ENCODE measurements around the gene SMYD3.

Gene SMYD3

DNA sequence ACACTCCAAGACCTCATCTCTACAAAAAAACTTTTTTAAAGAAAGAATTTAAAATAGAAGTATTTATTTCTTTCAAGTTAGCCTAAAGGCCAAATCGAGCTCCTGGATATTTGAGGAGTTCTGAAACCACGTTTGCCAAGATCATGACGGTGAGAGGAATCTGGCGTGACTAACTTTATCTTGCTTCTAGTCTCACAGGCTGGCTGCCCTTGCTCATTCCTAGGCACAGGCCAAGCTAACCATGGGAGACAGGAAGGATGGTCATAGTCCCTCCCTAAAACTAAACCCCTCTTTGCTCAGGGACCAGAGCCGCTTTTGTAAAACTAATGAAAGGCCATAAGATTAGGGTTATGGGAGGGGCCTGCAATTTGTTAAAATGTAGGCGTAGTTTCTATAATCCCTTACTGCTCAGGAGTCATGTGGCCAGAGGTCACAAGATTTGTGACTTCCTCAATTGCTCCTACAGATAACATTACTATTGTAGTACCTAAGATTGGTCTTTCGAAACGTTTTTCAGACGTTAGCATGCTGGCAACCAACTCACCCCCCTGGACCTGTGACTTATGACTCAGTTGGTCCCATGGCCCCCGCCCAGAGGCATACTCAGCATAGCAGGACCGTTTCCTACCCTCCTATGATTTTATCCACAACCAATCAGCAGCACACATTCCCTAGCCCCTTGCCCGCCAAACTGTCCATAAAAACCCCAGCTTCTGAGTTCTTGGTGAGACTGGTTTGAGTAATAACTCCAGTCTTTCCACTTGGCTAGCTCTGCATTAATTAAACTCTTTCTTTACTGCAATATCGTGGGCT, 425.0 kb downstream of the SMYD3 start:
- Histone ChIP-seq H3K27ac (no peak overlapping the region), H3K36me3 (replicated peaks) (no peaks in the 10 kb centered on the region), H3K4me3 (ENCODE audit: low read depth, low read length) (no peak overlapping the region), H3K27me3 (replicated peaks) (no peaks in the 10 kb centered on the region)
- in situ Hi-C loops (cut with HindIII; ENCODE audit: low pct_ligation_motif_present, low sequenced_read_pairs) = no loop called here
- TF ChIP-seq, protein P1, sequence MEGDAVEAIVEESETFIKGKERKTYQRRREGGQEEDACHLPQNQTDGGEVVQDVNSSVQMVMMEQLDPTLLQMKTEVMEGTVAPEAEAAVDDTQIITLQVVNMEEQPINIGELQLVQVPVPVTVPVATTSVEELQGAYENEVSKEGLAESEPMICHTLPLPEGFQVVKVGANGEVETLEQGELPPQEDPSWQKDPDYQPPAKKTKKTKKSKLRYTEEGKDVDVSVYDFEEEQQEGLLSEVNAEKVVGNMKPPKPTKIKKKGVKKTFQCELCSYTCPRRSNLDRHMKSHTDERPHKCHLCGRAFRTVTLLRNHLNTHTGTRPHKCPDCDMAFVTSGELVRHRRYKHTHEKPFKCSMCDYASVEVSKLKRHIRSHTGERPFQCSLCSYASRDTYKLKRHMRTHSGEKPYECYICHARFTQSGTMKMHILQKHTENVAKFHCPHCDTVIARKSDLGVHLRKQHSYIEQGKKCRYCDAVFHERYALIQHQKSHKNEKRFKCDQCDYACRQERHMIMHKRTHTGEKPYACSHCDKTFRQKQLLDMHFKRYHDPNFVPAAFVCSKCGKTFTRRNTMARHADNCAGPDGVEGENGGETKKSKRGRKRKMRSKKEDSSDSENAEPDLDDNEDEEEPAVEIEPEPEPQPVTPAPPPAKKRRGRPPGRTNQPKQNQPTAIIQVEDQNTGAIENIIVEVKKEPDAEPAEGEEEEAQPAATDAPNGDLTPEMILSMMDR (IDR thresholded peaks at IDR 0.05; ENCODE audit: low read depth, low read length, missing control alignments) = no peak
- DNase-seq = no peak

DNA sequence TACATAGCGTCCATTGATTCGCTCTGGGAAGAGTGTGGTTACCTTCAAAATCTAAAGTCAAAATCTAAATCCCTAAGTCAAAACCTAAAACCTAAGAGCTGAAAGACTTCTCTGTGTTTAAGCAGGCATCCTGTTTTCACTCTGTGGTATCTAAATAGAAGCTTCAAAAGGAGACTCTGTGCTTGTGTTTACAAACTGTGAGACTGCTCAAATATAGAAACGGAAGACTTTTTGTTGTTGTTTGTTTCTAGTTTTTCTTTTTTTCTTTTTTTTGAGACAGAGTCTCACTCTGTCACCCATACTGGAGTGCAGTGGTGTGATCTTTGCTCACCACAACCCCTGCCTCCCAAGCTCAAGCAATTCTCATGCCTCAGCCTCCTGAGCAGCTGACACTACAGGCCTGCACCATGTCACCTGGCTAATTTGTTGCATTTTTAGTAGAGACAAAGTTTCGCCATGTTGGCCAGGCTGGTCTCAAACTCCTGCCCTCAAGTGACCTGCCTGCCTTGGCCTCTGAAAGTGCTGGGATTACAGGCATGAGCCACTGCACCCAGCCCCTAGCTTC, 425.9 kb downstream of the SMYD3 start:
- Histone ChIP-seq H3K4me3 (ENCODE audit: low read depth, low read length) (no peak overlapping the region), H3K27ac (no peak overlapping the region), H3K36me3 (replicated peaks) (no peaks in the 10 kb centered on the region), H3K27me3 (replicated peaks) (no peaks in the 10 kb centered on the region)
- in situ Hi-C loops (cut with HindIII; ENCODE audit: low pct_ligation_motif_present, low sequenced_read_pairs) = no loop called here
- TF ChIP-seq, protein P1 (IDR thresholded peaks at IDR 0.05; ENCODE audit: low read depth, low read length, missing control alignments) = no peak
- DNase-seq = no peak

DNA sequence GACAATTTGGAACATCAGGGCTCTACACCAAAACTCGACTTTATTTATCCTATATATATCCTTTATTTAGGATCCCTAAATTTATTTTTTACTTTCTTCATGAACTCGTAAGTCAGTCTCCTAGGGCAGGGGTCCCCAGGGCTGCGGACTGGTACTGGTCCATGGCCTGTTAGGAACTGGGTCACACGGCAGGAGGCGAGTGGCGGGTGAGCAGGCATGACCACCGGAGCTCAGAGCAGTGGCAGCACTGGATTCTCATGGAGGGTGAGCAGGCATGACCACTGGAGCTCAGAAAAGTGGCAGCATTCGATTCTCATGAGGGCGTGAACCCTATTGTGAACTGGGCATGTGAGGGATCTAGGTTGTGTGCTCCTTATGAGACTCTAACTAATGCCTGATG, 427.0 kb downstream of the SMYD3 start:
- Histone ChIP-seq H3K36me3 (replicated peaks) (no peaks in the 10 kb centered on the region), H3K4me3 (ENCODE audit: low read depth, low read length) (no peak overlapping the region), H3K27ac (no peak overlapping the region), H3K27me3 (replicated peaks) (no peaks in the 10 kb centered on the region)
- in situ Hi-C loops (cut with HindIII; ENCODE audit: low pct_ligation_motif_present, low sequenced_read_pairs) = no loop called here
- no peak for DNase-seq
- TF ChIP-seq, protein P1 (IDR thresholded peaks at IDR 0.05; ENCODE audit: low read depth, low read length, missing control alignments) = no peak

DNA sequence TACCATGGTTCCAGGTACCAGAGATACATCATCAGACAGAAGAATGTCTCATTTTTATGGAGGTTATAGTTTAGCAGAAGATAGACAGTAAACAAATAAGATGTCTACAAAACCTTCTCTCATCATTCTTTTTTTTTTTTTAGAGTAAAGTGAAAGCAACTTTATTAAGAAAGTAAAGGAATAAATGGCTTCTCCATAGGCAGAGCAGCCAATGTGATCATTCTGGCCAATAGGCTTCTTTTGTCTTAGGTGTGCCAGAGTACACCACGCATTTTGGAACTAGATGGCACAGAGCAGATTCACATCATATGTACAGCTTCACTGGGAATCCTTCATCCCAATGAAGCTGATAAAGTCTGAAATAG, 428.2 kb downstream of the SMYD3 start:
- H3K27ac ChIP-seq = no peak overlapping the region
- H3K4me3 ChIP-seq (ENCODE audit: low read depth, low read length) = no peak overlapping the region
- no peak for DNase-seq
- in situ Hi-C loops (cut with HindIII; ENCODE audit: low pct_ligation_motif_present, low sequenced_read_pairs) = no loop called here
- H3K36me3 ChIP-seq (replicated peaks) = no peaks in the 10 kb centered on the region
- TF ChIP-seq, protein P1 (IDR thresholded peaks at IDR 0.05; ENCODE audit: low read depth, low read length, missing control alignments) = no peak
- H3K27me3 ChIP-seq (replicated peaks) = no peaks in the 10 kb centered on the region

DNA sequence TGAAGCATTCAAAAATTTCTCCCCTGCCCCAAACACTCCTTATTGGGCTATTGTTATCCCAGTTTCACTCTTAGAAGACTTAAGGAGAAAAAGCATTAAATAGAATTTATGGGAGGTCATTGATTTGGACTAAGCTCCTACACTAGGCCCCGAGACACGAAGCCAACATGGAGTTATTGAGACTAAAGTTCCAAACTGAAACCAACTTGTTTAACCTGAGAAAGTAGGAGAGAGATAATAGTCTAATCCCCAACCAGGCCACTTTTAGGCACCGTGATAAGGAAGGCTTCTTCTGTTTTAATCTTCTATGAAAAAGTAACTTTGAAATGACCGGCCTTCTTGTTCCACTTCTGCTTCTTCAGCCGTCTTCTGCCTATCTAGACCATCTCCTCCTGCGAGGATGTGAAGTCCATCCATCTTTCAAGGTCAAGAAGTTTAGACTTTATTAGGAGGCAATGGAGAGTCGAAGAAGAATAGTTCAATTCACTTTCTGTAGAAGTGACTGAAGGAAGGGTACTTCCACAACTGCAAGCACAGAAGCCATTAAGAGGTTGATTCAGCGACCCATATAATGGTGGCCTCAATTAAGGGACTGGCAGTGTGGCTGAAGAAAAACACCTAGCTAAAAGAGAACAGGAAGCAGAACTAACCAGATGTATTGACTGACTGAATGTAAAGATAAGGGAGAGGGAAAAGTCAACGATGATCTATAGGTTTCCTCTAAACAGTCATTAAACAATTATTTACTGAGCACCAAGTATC, 428.8 kb downstream of the SMYD3 start:
- TF ChIP-seq, protein P1 (IDR thresholded peaks at IDR 0.05; ENCODE audit: low read depth, low read length, missing control alignments) = no peak
- in situ Hi-C loops (cut with HindIII; ENCODE audit: low pct_ligation_motif_present, low sequenced_read_pairs) = no loop called here
- H3K27me3 ChIP-seq (replicated peaks) = no peaks in the 10 kb centered on the region
- DNase-seq = no peak
- H3K36me3 ChIP-seq (replicated peaks) = no peaks in the 10 kb centered on the region
- H3K4me3 ChIP-seq (ENCODE audit: low read depth, low read length) = no peak overlapping the region
- no peak overlapping the region for H3K27ac ChIP-seq
